ENCODE results near the gene MINDY4.
A peak's percentile ranks its signal among the peaks of the same experiment; 100 is the strongest.

The MINDY4 gene

DNA sequence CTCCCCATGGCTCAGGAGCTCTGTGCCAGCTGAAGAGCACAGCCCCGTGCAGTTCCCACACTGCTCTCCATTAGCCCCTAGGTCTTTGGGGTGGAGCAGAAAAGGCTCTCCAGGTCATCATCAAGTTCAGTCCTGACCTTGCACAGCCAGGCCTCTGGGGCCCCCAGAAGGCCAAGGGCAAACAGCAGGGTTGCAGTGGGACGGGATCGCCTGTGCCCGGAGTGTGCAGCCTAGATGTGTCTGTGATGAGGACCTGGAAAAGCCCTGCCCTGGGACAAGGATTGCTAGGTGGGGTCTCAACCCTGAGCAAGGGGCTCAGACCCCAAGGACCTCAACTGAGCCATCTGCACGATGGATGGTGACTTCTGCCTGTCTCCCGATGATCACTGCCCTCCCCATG lies 18.7 kb upstream of the MINDY4 start:
- TF ChIP-seq GATA3 (IDR thresholded peaks at IDR 0.05; ENCODE audit: low read depth, low read length): no peak
- TF ChIP-seq GATA2 (IDR thresholded peaks at IDR 0.05; ENCODE audit: low read depth, low read length): no peak

- TF ChIP-seq GATA3 (IDR thresholded peaks at IDR 0.05; ENCODE audit: low read depth, low read length): no peak
- no peak for TF ChIP-seq GATA2 (IDR thresholded peaks at IDR 0.05; ENCODE audit: low read depth, low read length)
Observed at GRCh38 chr7:30752979-30753378, 18.2 kb upstream of the MINDY4 start.

GRCh38 chr7:30754315-30754877 lies 16.8 kb upstream of the MINDY4 start:
- no peak for TF ChIP-seq GATA3 (IDR thresholded peaks at IDR 0.05; ENCODE audit: low read depth, low read length)

DNA sequence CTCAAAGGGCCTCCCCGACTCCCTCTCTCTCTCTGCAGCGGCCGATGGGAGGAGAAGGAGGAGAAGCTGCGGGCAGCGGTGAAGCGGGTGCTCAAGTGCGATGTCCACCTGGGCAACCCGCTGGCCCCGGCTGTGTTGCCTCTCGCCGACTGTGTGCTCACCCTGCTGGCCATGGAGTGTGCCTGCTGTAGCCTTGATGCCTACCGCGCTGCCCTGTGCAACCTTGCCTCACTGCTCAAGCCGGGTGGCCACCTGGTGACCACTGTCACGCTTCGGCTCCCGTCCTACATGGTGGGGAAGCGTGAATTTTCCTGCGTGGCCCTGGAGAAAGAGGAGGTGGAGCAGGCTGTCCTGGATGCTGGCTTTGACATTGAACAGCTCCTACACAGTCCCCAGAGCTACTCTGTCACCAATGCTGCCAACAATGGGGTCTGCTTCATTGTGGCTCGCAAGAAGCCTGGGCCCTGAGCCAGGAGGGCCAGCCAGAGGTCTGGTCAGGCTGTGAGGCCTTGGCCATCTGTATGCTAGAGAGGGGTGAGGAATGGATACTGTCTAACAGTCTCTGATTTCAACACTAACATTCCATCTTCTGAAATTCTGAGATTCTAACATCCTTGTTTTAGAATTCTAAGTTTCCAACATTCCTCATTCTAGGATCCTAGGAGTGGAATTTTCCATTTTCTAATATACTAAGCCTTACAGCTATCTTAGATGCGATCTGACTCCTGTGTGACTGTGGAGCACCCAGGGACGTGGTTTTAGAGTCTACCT lies 15.6 kb upstream of the MINDY4 start:
- TF ChIP-seq GATA3 (IDR thresholded peaks at IDR 0.05; ENCODE audit: low read depth, low read length) (peak; percentile 69), GATA2 (IDR thresholded peaks at IDR 0.05; ENCODE audit: low read depth, low read length) (peak; percentile 71)

DNA sequence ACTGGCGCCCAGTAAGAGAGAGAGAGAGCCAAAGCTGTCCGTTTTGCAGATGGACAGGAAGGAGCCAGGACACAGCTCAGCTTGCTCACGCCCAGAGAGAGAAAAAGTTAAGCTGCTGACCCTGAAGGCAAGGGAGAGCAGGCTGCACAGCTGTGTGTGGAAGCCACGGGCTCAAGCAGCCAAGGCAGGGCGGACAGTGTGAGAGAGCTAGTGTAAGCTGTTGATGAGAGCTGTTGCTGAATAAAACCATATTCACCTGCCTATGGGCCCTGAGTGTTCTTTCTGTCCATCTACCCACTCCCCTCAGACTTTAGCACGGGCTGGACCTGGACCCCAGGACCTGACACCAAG lies 13.9 kb upstream of the MINDY4 start:
- TF ChIP-seq GATA2 (IDR thresholded peaks at IDR 0.05; ENCODE audit: low read depth, low read length) (no peak), GATA3 (IDR thresholded peaks at IDR 0.05; ENCODE audit: low read depth, low read length) (no peak)

DNA sequence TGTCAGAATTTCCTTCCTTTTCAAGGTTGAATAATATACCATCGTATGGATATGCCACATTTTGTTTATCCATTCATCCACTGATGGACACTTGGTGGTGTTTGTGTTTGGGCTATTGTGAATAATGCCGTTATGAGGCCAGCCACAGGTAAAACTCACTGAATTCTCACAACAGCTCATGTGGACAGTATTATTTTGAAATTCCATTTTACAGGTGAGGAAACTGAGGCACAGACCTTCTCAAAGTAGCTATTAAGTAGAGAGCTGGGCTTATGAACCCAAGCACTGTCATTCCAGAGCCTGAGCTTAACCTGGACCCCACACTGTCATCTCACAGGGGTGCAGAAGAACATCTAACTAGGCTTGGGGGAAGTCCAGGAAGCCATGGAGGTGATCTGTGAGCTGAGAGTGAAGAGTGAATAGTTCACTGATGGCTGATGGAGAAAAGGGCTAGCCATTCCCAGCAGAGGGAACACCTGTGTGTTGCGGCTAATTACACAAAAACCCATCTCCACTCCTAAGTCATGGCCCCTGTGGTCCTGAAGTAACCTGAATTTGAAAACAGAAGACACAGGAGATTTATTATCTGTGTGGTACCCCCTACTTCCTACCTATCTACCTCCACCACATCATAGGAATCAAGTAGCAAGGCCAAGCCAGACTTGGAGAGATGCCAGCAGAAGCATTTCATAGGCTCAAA lies 10.6 kb upstream of the MINDY4 start:
- TF ChIP-seq GATA2 (IDR thresholded peaks at IDR 0.05; ENCODE audit: low read depth, low read length) (no peak), GATA3 (IDR thresholded peaks at IDR 0.05; ENCODE audit: low read depth, low read length) (no peak)

- TF ChIP-seq GATA2 (IDR thresholded peaks at IDR 0.05; ENCODE audit: low read depth, low read length): no peak
- TF ChIP-seq GATA3 (IDR thresholded peaks at IDR 0.05; ENCODE audit: low read depth, low read length): no peak
Observed at GRCh38 chr7:30761214-30762156, 9.7 kb upstream of the MINDY4 start.

- TF ChIP-seq GATA2 (IDR thresholded peaks at IDR 0.05; ENCODE audit: low read depth, low read length) (no peak), GATA3 (IDR thresholded peaks at IDR 0.05; ENCODE audit: low read depth, low read length) (no peak)
Observed at GRCh38 chr7:30764030-30764975, 6.9 kb upstream of the MINDY4 start.

GRCh38 chr7:30765408-30765807 lies 5.8 kb upstream of the MINDY4 start:
- TF ChIP-seq GATA2 (IDR thresholded peaks at IDR 0.05; ENCODE audit: low read depth, low read length) (no peak), GATA3 (IDR thresholded peaks at IDR 0.05; ENCODE audit: low read depth, low read length) (no peak)

DNA sequence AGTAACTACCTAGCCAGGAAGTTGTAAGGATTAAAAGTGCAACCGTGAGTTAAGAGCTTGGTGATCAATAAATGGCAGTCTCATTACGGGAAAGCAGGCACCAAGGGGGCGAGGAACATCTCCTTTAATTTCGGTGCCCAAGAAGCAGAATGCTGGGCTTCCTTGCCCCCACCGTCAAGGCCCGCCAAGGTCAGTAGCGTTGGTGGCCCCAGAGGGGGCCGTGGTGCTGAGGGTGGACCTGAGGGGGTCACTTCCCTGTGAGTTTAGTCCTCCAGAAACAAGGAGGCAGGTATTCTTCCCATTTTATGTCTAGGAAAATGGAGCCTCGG lies 408 bp upstream of the MINDY4 start:
- TF ChIP-seq GATA2 (IDR thresholded peaks at IDR 0.05; ENCODE audit: low read depth, low read length) (no peak), GATA3 (IDR thresholded peaks at IDR 0.05; ENCODE audit: low read depth, low read length) (no peak)

DNA sequence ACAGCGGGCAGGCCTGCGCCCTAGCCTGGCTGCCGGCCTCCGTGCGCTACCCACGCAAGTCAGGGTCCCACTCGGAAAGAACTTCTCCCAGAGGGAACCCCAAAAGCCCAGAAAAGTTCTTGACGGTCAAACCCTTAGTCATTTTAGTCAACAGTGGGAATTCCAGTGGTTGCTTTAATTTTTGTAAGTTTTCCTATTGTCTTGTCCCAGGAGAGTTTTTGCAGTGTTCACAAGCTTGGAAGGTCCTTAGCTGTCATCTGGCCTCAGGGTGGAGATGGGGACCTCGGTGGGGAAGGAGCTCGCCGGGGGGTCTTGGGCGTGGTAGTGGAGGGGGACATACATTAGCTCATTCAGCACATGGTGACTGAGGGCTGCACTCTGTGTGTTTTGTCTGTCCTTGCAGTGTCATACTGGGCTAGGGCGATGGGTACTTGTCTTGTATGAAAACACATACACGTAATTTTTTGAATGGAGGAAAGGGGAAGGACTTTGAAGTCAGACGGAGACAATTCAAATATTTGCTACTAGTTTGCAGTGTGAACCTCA lies 736 bp downstream of the MINDY4 start:
- no peak for TF ChIP-seq GATA2 (IDR thresholded peaks at IDR 0.05; ENCODE audit: low read depth, low read length)
- TF ChIP-seq GATA3 (IDR thresholded peaks at IDR 0.05; ENCODE audit: low read depth, low read length): no peak

DNA sequence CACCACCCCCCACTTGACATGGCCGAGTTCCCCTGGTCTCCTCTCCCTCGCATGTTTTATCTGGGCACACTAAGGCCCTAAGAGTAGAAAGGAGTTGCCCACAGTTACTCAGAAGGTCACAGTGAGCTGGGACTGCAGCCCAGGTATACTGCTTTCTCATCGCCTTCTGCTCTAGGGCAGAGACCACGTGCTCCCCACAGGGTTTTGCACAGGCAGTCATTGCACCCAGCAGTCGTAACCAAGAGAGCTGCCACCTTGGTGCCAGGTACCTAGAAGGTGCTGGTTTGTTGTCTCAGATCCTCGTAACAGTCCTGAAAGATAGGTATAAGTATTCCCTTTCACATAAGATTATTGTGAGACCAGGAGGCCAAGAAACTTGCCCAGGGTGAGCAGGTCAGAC lies 1.8 kb downstream of the MINDY4 start:
- TF ChIP-seq GATA3 (IDR thresholded peaks at IDR 0.05; ENCODE audit: low read depth, low read length): no peak
- no peak for TF ChIP-seq GATA2 (IDR thresholded peaks at IDR 0.05; ENCODE audit: low read depth, low read length)

DNA sequence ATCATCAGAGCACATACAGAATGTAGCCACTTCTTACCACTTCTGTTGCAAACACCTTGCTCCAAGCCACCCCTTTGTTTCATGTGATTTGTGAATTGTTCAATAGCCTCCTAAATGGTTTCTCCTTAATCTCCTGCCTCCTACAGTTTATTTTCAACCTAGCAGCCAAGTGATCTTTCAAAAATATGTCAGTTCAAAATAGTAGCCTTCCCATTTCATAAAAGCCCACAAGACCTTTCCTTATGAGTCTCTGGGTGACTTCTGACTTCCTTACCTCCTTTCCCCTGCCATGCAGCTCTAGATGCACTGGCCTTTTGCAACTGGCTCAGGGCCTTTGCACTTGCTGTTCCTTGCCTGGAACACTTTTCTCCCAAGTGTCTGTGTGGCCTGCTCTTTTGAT lies 4.8 kb downstream of the MINDY4 start:
- no peak for TF ChIP-seq GATA3 (IDR thresholded peaks at IDR 0.05; ENCODE audit: low read depth, low read length)
- TF ChIP-seq GATA2 (IDR thresholded peaks at IDR 0.05; ENCODE audit: low read depth, low read length): no peak

Measured in SH-SY5Y (cell line).